HG03060 (cell line): ENCODE measurements around the gene PPP1R12C.
"Not testable (repeated sequence)": the region's sequence is repeated elsewhere in the genome, so short reads cannot be mapped to it uniquely, and the experiment has no call there.

Source experiments
- ATAC-seq: cut with Tn5 transposase; IDR thresholded peaks from one replicate; pipeline ENCODE4 v1.9.1; 2021; ENCODE audit warnings: low read depth, moderate number of reproducible peaks; ENCODE audit not compliant: unreplicated experiment

Gene PPP1R12C

GRCh38 chr19:55116859-55117662 is at the start of gene PPP1R12C:
TSS of gene PPP1R12C (minus strand) at chr19:55117637. CDS start at chr19:55117543, 94 bp downstream.
- ATAC-seq: no peak

GRCh38 chr19:55166530-55167268 is 49.3 kb upstream of the PPP1R12C start, which contains the start of gene DNAAF3:
TSS of gene DNAAF3 (minus strand) at chr19:55166613. CDS start at chr19:55166413, 200 bp downstream.
- no peak for ATAC-seq

- no peak for ATAC-seq
These were observed 48.6 kb upstream of the PPP1R12C start for GRCh38 chr19:55165952-55166529.

GRCh38 chr19:55161571-55162322 is 44.3 kb upstream of the PPP1R12C start:
- ATAC-seq: no peak

- no peak for ATAC-seq
These were observed 43.5 kb upstream of the PPP1R12C start for GRCh38 chr19:55160986-55161365.

GRCh38 chr19:55160128-55160985 is 42.9 kb upstream of the PPP1R12C start:
- no peak for ATAC-seq

- no peak for ATAC-seq
These were observed 41.7 kb upstream of the PPP1R12C start for GRCh38 chr19:55158848-55159749.

GRCh38 chr19:55158423-55158822 is 41.0 kb upstream of the PPP1R12C start:
- ATAC-seq: no peak

- no peak for ATAC-seq
These were observed 39.8 kb upstream of the PPP1R12C start, which contains the start of gene TNNI3 for GRCh38 chr19:55157064-55157908. TSS of gene TNNI3 (minus strand) at chr19:55157732. CDS start at chr19:55157589, 143 bp downstream.

- ATAC-seq: no peak
These were observed 39.0 kb upstream of the PPP1R12C start for GRCh38 chr19:55156202-55157063.

GRCh38 chr19:55155784-55156183 is 38.3 kb upstream of the PPP1R12C start:
- ATAC-seq: not testable (repeated sequence)

GRCh38 chr19:55153652-55154264 is 36.3 kb upstream of the PPP1R12C start:
- ATAC-seq: no peak

GRCh38 chr19:55152017-55152416 is 34.6 kb upstream of the PPP1R12C start:
- ATAC-seq: no peak

- no peak for ATAC-seq
These were observed 31.9 kb upstream of the PPP1R12C start, which contains the start of gene TNNT1 for GRCh38 chr19:55149078-55150003. TSS of gene TNNT1 (minus strand) at chr19:55149206. CDS start at chr19:55147157, 2,049 bp downstream.
